GM18907 (cell line): ENCODE data around the gene TUBGCP3.
A peak's percentile ranks its signal among the peaks of the same experiment; 100 is the strongest.

Experiments
- ATAC-seq: cut with Tn5 transposase; IDR thresholded peaks from one replicate; pipeline ENCODE4 v1.9.1; 2021; ENCODE audit warnings: mild to moderate bottlenecking, moderate library complexity; ENCODE audit not compliant: unreplicated experiment

Gene TUBGCP3

GRCh38 chr13:112617754-112618375 is 29.9 kb upstream of the TUBGCP3 start:
- ATAC-seq = no peak

- no peak for ATAC-seq
These were observed 28.8 kb upstream of the TUBGCP3 start for GRCh38 chr13:112616586-112617362.

GRCh38 chr13:112615391-112615790 is 27.4 kb upstream of the TUBGCP3 start:
- ATAC-seq = no peak

- ATAC-seq = no peak
These were observed 26.9 kb upstream of the TUBGCP3 start for GRCh38 chr13:112614835-112615234.

- no peak for ATAC-seq
These were observed 20.3 kb upstream of the TUBGCP3 start for GRCh38 chr13:112608212-112608611.

GRCh38 chr13:112606109-112607001 is 18.4 kb upstream of the TUBGCP3 start:
- ATAC-seq = peak; percentile 99

GRCh38 chr13:112605531-112605990 is 17.6 kb upstream of the TUBGCP3 start:
- ATAC-seq = no peak

GRCh38 chr13:112603641-112604225 is 15.8 kb upstream of the TUBGCP3 start:
- ATAC-seq = no peak

- no peak for ATAC-seq
These were observed 14.2 kb upstream of the TUBGCP3 start for GRCh38 chr13:112602189-112602588.

- no peak for ATAC-seq
These were observed 13.4 kb upstream of the TUBGCP3 start for GRCh38 chr13:112601371-112601770.

GRCh38 chr13:112596235-112596634 is 8.3 kb upstream of the TUBGCP3 start:
- no peak for ATAC-seq

- ATAC-seq = no peak
These were observed 4.7 kb upstream of the TUBGCP3 start for GRCh38 chr13:112592647-112593046.

- ATAC-seq = no peak
These were observed 4.2 kb upstream of the TUBGCP3 start for GRCh38 chr13:112592181-112592580.

- no peak for ATAC-seq
These were observed 741 bp upstream of the TUBGCP3 start for GRCh38 chr13:112588490-112589297.

GRCh38 chr13:112587212-112587763 is 665 bp downstream of the TUBGCP3 start:
- peak; percentile 57 for ATAC-seq

GRCh38 chr13:112586334-112586960 is 1.5 kb downstream of the TUBGCP3 start:
- ATAC-seq = no peak

- peak; percentile 61 for ATAC-seq
These were observed 4.2 kb downstream of the TUBGCP3 start for GRCh38 chr13:112583592-112584277.

GRCh38 chr13:112582263-112582662 is 5.7 kb downstream of the TUBGCP3 start:
- ATAC-seq = no peak

GRCh38 chr13:112580912-112581311 is 7.0 kb downstream of the TUBGCP3 start:
- ATAC-seq = no peak
